ENCODE measurements around the gene HTRA1.

Gene HTRA1

GRCh38 chr10:122461367-122461728 lies at the start of gene HTRA1:
TSS of gene HTRA1 (plus strand) at chr10:122461553. CDS start at chr10:122461653, 100 bp downstream.
- peak; percentile 13 to 62 for DNase-seq

DNA sequence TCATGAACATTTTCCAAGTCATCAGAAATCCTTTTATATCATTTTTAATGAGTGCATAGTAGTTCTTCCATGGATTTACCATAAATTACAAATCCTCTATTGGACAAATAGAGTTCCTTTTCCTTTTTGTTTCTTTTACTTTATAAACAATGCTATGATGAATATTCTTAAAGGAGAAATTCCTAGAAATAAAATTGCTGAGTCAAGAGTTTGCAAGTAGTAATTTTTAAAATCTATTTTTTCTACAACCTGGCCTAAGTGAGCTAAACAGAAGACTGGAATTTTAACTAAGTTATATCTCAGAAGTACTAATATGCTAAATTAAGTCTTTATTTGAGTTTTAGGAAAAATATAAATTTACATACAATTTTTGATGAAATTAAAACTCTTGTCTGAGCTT lies 48.0 kb upstream of the HTRA1 start:
- no peak for DNase-seq

GRCh38 chr10:122417667-122418066 lies 43.7 kb upstream of the HTRA1 start:
- DNase-seq = no peak

GRCh38 chr10:122419016-122419415 lies 42.3 kb upstream of the HTRA1 start:
- DNase-seq = no peak

DNA sequence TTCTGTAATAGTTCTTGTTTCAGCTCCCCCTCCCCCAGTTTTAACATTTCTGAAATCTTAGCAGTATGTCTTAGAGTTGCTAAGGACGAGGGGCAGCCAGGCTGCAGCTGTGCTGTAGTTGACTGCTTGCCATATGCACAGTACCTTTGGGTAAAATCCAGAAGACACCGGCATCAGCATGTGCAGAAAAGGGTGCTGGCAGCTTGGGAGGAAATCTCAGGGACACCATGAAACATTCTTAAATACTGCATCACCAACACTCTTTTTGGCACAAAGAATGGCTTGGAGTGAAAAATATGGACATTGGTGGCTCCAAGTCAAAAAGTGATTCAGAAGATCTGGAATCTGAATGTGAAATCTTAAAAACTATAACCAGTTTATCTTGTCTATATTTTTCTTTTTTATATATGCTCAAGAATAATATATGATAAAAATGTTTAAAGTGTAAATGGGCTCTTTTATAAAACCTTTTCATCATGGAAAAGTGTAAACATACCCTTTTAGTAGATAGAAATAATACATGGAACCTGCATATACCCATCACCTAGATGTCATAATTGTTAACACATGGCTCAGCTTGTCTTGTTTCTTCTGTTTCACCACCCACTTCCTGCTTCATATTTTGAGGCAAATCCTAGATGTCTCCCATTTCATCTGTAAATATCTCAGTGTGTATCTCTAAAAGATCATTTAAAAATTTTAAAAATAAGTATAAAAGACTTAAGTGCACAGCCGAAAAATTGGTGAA lies 41.3 kb upstream of the HTRA1 start:
- no peak for DNase-seq

DNA sequence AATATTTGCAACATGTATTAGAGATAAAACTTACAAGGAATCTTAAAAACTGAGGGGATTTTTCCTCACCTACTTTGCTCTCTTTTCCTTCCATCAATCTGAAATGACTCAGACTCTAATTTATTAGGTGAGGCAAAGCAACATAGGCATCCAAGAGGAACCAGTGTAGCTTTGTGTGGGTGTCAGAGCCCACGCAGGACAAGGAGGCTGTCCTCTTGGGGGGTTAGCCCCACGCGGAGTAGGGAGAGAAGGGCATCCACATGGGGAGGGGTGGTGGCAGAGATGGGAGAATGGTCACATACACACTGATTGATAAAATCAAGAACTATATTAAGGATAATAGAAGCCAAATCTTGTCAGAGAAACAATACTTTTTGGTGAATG lies 40.7 kb upstream of the HTRA1 start:
- DNase-seq = no peak

- DNase-seq = no peak
Measured at GRCh38 chr10:122421054-122421625, 40.2 kb upstream of the HTRA1 start.

- DNase-seq = no peak
Measured at GRCh38 chr10:122421742-122422141, 39.6 kb upstream of the HTRA1 start.

DNA sequence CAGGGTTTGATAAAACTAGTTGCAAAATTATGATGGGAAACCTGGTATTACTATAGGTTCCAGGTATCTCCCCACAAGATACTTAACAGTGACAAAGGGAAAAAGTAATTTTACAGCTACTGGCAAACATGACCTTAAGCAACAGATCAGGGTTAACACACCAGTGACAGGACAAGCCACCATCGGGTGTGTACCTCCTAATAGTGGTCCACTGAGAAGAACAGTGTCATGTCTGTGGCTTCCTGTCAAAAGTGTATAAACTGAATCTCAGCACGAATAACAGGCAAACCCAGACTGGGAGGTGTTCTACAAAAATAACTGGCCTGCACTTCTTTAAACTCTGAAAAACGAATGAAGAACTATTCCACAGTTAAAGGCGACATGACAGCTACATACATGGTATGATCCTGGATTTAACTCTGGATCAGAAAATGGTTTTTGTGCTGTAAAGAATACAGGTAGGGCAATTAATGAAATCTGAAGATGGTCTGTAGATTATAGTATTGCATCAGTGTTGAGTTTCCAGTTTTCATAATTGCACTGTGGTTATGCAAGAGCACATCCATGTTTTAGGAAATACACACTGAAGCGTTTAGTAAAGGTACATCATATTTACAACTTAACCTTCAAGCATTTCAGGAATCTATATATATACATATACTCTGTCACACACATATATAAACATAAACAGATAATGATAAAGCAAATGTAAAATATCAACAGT lies 38.9 kb upstream of the HTRA1 start:
- no peak for DNase-seq

DNA sequence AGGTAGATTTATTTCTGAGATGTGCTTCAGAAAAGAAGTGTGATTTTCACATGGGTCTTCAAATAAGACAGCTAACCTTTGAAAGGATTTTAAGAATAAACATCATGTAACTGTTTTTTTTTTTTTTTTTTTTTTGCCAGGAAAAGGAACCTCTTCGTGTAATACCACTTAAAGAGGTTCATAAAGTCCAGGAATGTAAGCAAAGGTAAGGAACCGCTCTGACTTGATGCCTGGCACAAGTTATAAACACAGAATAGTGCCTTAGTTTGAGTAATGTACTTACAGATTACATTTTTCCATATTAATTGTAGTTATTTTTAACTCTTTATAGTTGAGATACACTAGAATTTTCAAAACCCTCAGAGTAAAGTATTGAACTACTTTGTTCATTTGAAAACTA lies 37.3 kb upstream of the HTRA1 start:
- no peak for DNase-seq

- DNase-seq = no peak
Measured at GRCh38 chr10:122426829-122427228, 34.5 kb upstream of the HTRA1 start.

DNA sequence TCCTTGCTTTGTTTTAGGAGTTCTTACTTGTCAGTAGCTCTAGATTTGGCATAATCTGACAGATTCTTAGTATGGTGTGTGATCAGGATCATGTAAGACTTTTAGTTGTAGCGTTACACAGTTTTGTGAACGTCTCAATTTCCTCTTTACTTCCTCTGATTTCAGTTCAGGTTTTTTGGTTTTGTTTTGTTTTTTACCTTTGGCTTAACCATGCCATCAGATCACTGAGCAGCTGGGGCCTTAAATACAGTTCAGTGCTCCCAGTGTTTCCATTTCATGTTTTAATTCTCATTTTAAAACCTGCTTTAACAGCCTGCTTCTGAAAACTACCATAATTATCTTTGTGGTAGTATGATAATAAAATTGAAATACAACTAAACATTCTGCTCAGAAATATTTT lies 34.1 kb upstream of the HTRA1 start:
- DNase-seq = no peak

GRCh38 chr10:122435212-122435827 lies 26.0 kb upstream of the HTRA1 start:
- DNase-seq = peak in 1 of 2 experiments; percentile 2

- DNase-seq = peak in 1 of 2 experiments; percentile 2
Measured at GRCh38 chr10:122441961-122442360, 19.4 kb upstream of the HTRA1 start.

DNA sequence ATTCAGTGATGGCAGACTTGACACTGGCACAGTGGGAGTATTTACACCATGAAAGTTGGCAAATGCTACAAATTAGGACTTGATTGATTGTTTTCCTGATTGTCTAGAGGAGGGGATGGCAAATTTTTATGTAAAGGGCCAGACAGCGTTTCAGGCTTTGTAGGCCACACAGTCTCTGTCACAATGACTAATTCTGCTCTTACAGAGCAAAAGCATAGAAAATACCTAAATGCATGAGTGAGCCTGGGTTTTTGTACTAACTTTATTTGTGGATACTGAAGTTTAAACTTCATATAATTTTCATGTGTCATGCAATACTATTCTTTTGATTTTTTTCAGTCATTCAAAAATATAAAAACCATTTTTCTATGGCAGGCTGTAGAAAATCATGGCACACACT lies 15.9 kb upstream of the HTRA1 start:
- no peak for DNase-seq

DNA sequence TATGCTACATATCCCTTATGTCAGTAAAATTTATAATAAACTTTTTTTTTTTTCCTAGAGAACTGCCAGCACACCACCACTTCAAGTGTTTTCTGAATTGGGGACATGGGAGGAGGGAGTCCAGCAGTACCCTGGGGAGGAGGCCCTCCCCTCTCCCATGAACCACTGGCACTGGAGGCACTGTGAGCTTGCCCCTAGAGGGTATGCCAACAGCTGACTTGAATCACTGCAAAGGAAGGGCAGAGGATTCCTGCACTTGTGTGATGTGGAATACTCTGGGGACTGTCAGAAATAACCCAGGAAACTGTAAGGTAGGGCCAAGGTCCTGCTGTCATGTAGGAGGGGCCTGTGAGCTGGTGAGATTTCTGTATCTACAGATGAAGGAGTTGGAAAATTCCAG lies 15.4 kb upstream of the HTRA1 start:
- DNase-seq = no peak

DNA sequence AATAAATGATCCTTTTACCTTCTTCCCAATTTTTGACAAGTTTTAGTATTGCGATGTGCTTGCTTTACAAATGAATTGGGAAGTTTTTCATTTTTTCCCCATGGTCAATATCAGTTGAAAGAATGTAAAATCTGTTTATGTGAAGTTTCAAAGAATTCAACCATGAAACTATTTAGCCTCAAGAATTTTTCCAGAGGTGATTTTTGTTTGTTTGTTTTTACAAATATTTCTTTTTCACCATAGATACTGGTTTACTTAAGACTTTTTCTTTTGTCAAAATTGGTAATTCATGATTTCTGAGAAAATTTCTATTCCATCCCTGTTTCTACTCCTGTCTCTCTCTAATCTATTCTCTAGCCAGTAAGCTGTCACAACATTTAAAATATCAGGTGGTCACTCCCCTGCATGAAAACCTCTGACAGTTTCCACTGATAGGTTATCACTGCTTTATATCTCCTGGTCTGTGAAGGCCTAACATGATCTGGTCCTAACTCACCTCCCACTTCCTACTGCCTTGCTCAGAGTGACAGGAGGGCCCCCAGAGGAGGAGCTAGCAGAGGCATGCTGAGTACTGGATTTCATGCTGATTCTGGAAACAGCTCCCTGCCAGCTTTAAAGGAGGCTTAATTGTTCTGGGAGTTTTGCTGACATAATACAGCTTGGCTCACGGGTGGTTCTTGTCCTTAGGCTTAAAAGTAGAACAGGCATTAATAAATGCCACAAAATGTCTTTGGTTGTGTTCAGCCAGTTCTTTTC lies 14.5 kb upstream of the HTRA1 start:
- no peak for DNase-seq

DNA sequence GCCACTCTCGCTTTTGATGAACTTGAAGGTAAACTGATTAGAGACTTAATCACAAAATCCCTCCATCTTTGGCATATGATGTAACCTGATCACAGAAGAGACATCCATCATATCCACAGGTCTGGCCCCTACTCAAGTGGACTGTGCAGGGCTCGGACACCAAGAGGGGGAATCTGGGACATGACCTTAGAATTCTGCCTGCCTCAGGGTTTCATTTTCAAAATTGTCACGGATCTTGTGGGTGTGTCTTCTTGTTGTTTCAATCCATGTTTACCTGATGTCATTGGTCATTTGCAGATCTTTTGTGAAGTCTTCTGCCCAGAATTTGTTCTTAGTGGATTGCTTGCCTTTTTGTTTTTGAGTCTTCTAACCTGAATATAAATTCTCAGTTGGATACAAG lies 12.8 kb upstream of the HTRA1 start:
- no peak for DNase-seq

GRCh38 chr10:122449153-122449552 lies 12.2 kb upstream of the HTRA1 start:
- DNase-seq = no peak

DNA sequence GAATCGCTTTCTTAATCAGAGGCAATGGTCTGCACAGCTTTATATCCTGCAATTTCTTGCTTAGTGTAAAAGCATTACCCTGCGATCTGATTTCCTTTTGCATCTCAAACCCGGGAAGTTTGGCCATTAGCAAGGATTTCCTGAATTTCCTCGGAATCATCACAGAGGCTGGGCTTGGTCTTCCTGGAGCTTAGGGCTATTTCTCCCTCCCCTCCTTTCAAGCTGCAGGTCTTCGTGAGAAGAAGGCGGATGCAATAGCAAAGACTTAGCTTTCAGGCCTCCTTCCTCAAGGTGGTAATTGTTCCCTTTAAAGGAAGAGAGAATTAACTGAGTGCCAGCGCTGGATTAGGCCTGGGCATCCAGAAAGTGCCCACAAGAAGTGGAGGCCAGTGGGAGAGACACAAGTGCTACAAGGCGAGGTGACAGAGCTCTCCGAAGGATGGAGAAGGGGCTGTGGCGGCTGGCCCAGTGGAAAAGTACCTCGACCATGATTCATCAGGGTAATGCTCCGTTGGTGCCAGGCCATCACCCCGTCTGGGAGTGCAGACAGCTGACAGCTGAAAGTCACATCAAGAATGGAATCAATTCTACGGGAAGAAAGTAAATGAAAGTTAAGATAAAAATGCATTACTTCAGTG lies 10.9 kb upstream of the HTRA1 start:
- no peak for DNase-seq

DNA sequence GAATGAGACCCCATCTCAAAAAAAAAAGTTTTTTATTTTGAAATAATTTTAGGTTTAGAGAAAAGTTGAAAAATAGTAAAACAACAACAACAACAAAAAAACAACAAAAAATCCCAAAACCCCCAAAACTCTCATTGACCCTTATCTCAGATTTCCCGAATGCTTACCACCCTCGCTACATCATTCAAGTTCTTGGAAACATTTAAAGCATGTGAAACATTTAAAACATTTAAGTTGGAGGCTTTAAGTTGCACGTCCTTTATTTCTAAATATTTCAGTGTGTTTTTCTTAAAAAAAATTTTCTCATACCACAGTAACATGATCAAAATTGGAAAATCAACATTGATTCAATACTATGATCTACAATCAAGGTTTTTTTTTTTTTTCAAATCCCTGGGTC lies 7.3 kb upstream of the HTRA1 start:
- no peak for DNase-seq

DNA sequence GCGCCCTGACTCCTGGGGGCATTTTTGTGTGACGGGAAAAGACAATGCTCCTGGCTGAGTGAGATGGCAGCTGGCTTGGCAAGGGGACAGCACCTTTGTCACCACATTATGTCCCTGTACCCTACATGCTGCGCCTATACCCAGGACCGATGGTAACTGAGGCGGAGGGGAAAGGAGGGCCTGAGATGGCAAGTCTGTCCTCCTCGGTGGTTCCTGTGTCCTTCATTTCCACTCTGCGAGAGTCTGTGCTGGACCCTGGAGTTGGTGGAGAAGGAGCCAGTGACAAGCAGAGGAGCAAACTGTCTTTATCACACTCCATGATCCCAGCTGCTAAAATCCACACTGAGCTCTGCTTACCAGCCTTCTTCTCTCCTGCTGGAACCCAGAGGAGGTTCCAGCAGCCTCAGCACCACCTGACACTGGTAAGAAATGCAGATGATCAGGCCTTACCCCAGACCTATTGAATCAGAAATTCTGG lies 6.7 kb upstream of the HTRA1 start, which contains the start of gene ARMS2:
TSS of gene ARMS2 (plus strand) at position 51 of the 478 bp plus-strand sequence. CDS start at position 126, 75 bp downstream.
- no peak for DNase-seq

Data from NCI-H1930 (cell line).